Measurements from ENCODE around the gene ANKRD28.
A peak's percentile ranks its signal among the peaks of the same experiment; 100 is the strongest.
"Not testable (repeated sequence)": the region's sequence is repeated elsewhere in the genome, so short reads cannot be mapped to it uniquely, and the experiment has no call there.

Gene ANKRD28

DNA sequence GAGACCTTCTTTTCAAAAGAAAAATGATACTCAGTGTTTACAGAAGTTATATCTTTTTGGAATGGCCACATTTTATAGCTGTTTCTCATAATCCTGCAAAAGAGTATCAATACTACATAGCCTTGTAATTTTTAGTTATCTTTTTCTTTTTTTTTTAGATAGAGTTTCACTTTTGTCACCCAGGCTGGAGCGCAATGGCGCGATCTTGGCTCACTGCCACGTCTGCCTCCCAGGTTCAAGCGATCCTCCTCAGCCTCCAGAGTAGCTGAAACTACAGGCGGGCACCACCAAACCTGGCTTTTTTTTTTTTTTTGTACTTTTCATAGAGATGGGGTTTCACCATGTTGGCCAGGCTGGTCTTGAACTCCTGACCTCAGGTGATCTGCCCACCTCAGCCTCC lies 53.6 kb downstream of the ANKRD28 start:
- CTCF ChIA-PET, result no interaction called here
- TF ChIP-seq L3MBTL2 (conservative IDR thresholded peaks at IDR 0.05), result no peak
- no peak for TF ChIP-seq SUZ12 (IDR thresholded peaks at IDR 0.05)
- 0 out of 2 replicates have a peak, but pooled peaks have one; percentile 15 for TF ChIP-seq ZNF384 (IDR thresholded peaks at IDR 0.05)
- POLR2A ChIA-PET, result no interaction called here
- no peak for DNase-seq (ENCODE audit: extremely low spot score)

DNA sequence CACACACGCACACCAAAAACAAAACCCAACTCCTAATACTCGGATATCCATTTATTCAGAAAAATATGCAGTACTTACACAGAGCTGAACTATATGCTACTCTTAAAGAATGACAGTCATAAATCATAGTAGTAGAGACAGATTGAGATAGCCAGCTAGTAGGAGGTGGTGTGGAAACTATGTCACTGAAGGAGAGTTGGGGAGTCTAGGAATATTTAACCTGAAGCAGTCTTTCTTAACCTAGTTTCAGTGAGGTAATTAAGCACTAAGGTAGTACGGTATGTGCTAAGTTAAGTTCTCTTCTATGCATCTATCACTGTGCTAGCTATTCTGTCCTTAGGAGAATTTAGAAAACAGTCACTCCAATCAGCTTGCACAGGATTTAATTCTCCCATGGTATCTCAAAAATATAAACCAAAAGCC lies 54.2 kb downstream of the ANKRD28 start:
- ChIA-PET CTCF (no interaction called here), POLR2A (no interaction called here)
- no peak for TF ChIP-seq LEF1 (IDR thresholded peaks at IDR 0.05; ENCODE audit: borderline replicate concordance)
- TF ChIP-seq, protein P1, sequence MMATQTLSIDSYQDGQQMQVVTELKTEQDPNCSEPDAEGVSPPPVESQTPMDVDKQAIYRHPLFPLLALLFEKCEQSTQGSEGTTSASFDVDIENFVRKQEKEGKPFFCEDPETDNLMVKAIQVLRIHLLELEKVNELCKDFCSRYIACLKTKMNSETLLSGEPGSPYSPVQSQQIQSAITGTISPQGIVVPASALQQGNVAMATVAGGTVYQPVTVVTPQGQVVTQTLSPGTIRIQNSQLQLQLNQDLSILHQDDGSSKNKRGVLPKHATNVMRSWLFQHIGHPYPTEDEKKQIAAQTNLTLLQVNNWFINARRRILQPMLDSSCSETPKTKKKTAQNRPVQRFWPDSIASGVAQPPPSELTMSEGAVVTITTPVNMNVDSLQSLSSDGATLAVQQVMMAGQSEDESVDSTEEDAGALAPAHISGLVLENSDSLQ (IDR thresholded peaks at IDR 0.05), result peak; percentile 93
- DNase-seq (ENCODE audit: extremely low spot score), result peak; percentile 6

DNA sequence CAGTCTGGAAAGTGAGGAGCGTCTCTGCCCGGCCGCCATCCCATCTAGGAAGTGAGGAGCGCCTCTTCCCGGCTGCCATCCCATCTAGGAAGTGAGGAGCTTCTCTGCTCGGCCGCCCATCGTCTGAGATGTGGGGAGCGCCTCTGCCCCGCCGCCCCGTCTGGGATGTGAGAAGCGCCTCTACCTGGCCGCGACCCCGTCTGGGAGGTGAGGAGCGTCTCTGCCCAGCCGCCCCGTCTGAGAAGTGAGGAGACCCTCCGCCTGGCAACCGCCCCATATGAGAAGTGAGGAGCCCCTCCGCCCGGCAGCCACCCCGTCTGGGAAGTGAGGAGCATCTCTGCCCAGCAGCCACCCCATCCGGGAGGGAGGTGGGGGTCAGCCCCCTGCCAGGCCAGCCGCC lies 55.5 kb downstream of the ANKRD28 start:
- POLR2A ChIA-PET; CTCF ChIA-PET; DNase-seq (ENCODE audit: extremely low spot score): not testable (repeated sequence)

GRCh38 chr3:15738616-15739005 lies 59.2 kb downstream of the ANKRD28 start:
- DNase-seq (ENCODE audit: extremely low spot score); POLR2A ChIA-PET; CTCF ChIA-PET: not testable (repeated sequence)

- DNase-seq (ENCODE audit: extremely low spot score), result no peak
- TF ChIP-seq ARNT (IDR thresholded peaks at IDR 0.05) (no peak), TARDBP (IDR thresholded peaks at IDR 0.05) (no peak), FOXK2 (IDR thresholded peaks at IDR 0.05) (no peak)
- CTCF ChIA-PET, result no interaction called here
- POLR2A ChIA-PET, result no interaction called here
Observed at GRCh38 chr3:15731024-15731423, 66.8 kb downstream of the ANKRD28 start.

GRCh38 chr3:15728766-15729165 lies 69.0 kb downstream of the ANKRD28 start:
- no peak for DNase-seq (ENCODE audit: extremely low spot score)
- TF ChIP-seq FOXM1 (IDR thresholded peaks at IDR 0.05; ENCODE audit: borderline replicate concordance) (no peak), CTBP1 (IDR thresholded peaks at IDR 0.05; ENCODE audit: borderline replicate concordance) (no peak), LEF1 (IDR thresholded peaks at IDR 0.05; ENCODE audit: borderline replicate concordance) (no peak)
- ChIA-PET CTCF (no interaction called here), POLR2A (no interaction called here)

DNA sequence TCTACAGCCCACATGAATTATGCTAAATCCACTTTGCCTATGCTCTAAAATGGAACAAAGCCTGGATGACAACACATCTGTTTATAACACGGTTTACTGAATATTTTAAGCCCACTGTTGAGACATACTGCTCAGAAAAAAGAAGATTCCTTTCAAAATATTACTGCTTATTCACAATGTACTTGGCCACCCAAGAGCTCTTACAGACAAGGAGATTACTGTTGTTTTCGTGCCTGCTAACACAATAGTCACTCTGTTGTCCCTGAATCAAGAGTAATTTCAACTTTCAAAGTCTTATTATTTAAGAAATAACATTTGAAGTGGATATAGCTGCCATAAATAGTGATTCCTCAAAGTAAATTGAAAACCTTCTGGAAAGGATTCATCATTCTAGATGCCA lies 70.9 kb downstream of the ANKRD28 start:
- no peak for DNase-seq (ENCODE audit: extremely low spot score)
- ChIA-PET CTCF (no interaction called here), POLR2A (no interaction called here)
- TF ChIP-seq FOXK2 (IDR thresholded peaks at IDR 0.05), result no peak
- no peak for TF ChIP-seq LEF1 (IDR thresholded peaks at IDR 0.05; ENCODE audit: borderline replicate concordance)
- no peak for TF ChIP-seq HDGF (IDR thresholded peaks at IDR 0.05; ENCODE audit: borderline replicate concordance)
- TF ChIP-seq, protein P1 (IDR thresholded peaks at IDR 0.05), result no peak
- no peak for TF ChIP-seq TARDBP (IDR thresholded peaks at IDR 0.05)
- TF ChIP-seq ELF4 (IDR thresholded peaks at IDR 0.05), result no peak
- no peak for TF ChIP-seq SP1 (IDR thresholded peaks at IDR 0.05)

DNA sequence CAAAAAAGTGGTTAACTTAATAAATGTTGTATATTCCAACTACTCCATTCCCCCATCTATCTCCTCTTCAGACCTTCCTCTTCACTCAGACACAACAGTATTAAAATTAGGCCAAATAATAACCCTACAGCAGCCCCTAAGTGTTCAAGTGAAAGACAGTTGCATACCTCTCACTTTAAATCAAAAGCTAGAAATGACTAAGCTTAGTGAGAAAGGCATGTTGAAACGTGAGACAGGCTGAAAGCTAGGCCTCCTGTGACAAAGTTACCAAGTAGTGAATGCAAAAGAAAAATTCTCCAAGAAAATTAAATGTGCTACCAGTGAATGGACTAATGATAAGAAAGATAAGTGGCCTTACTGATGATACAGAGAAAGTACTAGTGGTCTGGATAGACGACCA lies 71.7 kb downstream of the ANKRD28 start:
- ChIA-PET CTCF (no interaction called here), POLR2A (no interaction called here)
- no peak for TF ChIP-seq LEF1 (IDR thresholded peaks at IDR 0.05; ENCODE audit: borderline replicate concordance)
- TF ChIP-seq SUZ12 (IDR thresholded peaks at IDR 0.05), result no peak
- TF ChIP-seq FOXK2 (IDR thresholded peaks at IDR 0.05), result no peak
- TF ChIP-seq ARNT (IDR thresholded peaks at IDR 0.05), result no peak
- TF ChIP-seq SP1 (IDR thresholded peaks at IDR 0.05), result no peak
- TF ChIP-seq FOXA1 (IDR thresholded peaks at IDR 0.05), result no peak
- no peak for TF ChIP-seq TARDBP (IDR thresholded peaks at IDR 0.05)
- no peak for TF ChIP-seq NFRKB (IDR thresholded peaks at IDR 0.05)
- no peak for TF ChIP-seq ELF4 (IDR thresholded peaks at IDR 0.05)
- no peak for TF ChIP-seq CTBP1 (IDR thresholded peaks at IDR 0.05; ENCODE audit: borderline replicate concordance)
- no peak for TF ChIP-seq HDGF (IDR thresholded peaks at IDR 0.05; ENCODE audit: borderline replicate concordance)
- TF ChIP-seq L3MBTL2 (conservative IDR thresholded peaks at IDR 0.05), result no peak
- TF ChIP-seq, protein P1 (IDR thresholded peaks at IDR 0.05), result no peak
- DNase-seq (ENCODE audit: extremely low spot score), result no peak

DNA sequence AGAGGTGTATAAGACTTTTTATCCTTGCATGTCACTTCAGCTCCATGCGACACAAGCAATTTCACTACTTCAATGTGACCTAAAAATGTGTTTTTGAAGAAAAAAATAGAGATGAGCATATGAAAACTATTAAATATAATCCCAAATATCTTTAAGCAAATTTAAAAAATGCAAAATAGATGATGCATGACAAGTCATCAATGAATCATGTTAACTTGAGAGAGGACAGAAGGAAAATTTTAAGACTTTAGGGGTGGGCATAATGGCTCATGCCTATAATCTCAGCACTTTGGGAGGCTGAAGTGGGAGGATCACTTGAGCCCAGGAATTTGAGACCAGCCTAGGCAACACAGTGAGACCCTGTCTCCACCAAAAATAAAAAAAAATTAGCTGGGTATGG lies 73.3 kb downstream of the ANKRD28 start:
- DNase-seq (ENCODE audit: extremely low spot score), result no peak
- ChIA-PET POLR2A (no interaction called here), CTCF (interaction anchor here (0.6 kb wide), 1 partner anchor 121 kb away, joined by 3 read pairs; no protein-coding TSS in a partner anchor)
- TF ChIP-seq, protein P1 (IDR thresholded peaks at IDR 0.05), result no peak
- no peak for TF ChIP-seq ARNT (IDR thresholded peaks at IDR 0.05)
- TF ChIP-seq FOXK2 (IDR thresholded peaks at IDR 0.05), result no peak

Data from HEK293T (cell line).